K562 (cell line): ENCODE measurements around the gene SEC22B. TPM values are rescaled to one million over a fixed set of nuclear protein-coding genes. Genes with fewer than 3 reads are reported as not detected.
"Not testable (repeated sequence)": the region's sequence is repeated elsewhere in the genome, so short reads cannot be mapped to it uniquely, and the experiment has no call there.

ENCODE experiments used
- ATAC-seq: fragments of 200-7000 bp; cut with Tn5 transposase; 3 replicates; pipeline ENCODE4 v1.9.1; 2020; ENCODE audit warnings: moderate library complexity
- BruUV-seq: library from RNA; stranded (reverse); fragments of 400-500 nt; replicated peaks from 2 replicates; lab custom pipeline; 2021; lab: Mats Ljungman, UMichigan
- CTCF ChIA-PET: fragments of 300-600 bp; formaldehyde crosslinking; extraction: SDS; loops from one replicate; lab custom pipeline; 2021; ENCODE audit warnings: low intra/inter-chr PET ratio; lab: Yijun Ruan, JAX
- POLR2A ChIA-PET: fragments of 300-600, 350-650 bp; sonication (Branson Sonifier 250); formaldehyde crosslinking; extraction: SDS; loops from one replicate; lab custom pipeline; 2021; ENCODE audit warnings: antibody characterized with exemption, inconsistent platforms; lab: Yijun Ruan, JAX
- DNase-seq, 4 experiments: peaks; one replicate each; pipeline versions ENCODE4 v3.0.0 to v3.0.0-alpha.2; 2011 to 2018; ENCODE audit warnings: low spot score in 3 of 4, mixed read lengths in 3 of 4; ENCODE audit errors: extremely low read depth in 1 of 4
- FAIRE-seq: peaks from 2 replicates; lab custom pipeline; 2011; peaks lifted over from hg19 to GRCh38; lab: Jason Lieb, UNC
- H2AFZ ChIP-seq: 2 replicates; pipeline ENCODE4 v1.6.0; 2011; ENCODE audit warnings: low read depth, low read length, control low read depth, inconsistent platforms
- H3K27ac ChIP-seq: fragments of 200-600 bp; 3 replicates; pipeline ENCODE4 v1.8.0; 2011; ENCODE audit warnings: low read depth, mild to moderate bottlenecking, control low read depth, inconsistent platforms, low read length, moderate library complexity, mixed read lengths; ENCODE audit errors: extremely low read depth
- H3K27me3 ChIP-seq, 2 experiments: fragments of 300-600 bp in 1 of 2; 2 replicates in 1 of 2; 3 replicates in 1 of 2; pipeline versions ENCODE4 v1.6.0 to v1.8.0; 2011; ENCODE audit warnings: inconsistent platforms in 2 of 2, low read length in 2 of 2, mild to moderate bottlenecking in 1 of 2, mixed read lengths in 1 of 2, moderate library complexity in 1 of 2; ENCODE audit not compliant: control insufficient read depth in 2 of 2, insufficient read depth in 2 of 2
- H3K36me3 ChIP-seq: fragments of 300-600 bp; 3 replicates; pipeline ENCODE4 v1.8.0; 2011; ENCODE audit warnings: mild to moderate bottlenecking, low read length, inconsistent platforms; ENCODE audit not compliant: control insufficient read depth, insufficient read depth
- H3K4me1 ChIP-seq, 2 experiments: fragments of 200-600 bp in 1 of 2; replicated peaks in 1 of 2; 2 replicates in 1 of 2; 3 replicates in 1 of 2; pipeline versions ENCODE4 v1.5.1 to v1.8.0; 2011; ENCODE audit warnings: inconsistent platforms in 2 of 2, low read length in 2 of 2, mild to moderate bottlenecking in 1 of 2, mixed read lengths in 1 of 2, moderate library complexity in 1 of 2; ENCODE audit not compliant: control insufficient read depth in 2 of 2, insufficient read depth in 2 of 2
- H3K4me2 ChIP-seq: 2 replicates; pipeline ENCODE4 v1.6.1; 2011; ENCODE audit warnings: low read length, control low read depth, inconsistent platforms, mixed read lengths; ENCODE audit not compliant: insufficient read depth
- H3K4me3 ChIP-seq: fragments of 200-600 bp; sonication (generic), shearing (Covaris generic); 2 replicates; pipeline ENCODE4 v1.5.1; 2016; ENCODE audit warnings: control low read depth, inconsistent platforms
- H3K79me2 ChIP-seq: fragments of 200-600 bp; 3 replicates; pipeline ENCODE4 v1.8.0; 2011; ENCODE audit warnings: low read length, inconsistent platforms; ENCODE audit not compliant: control insufficient read depth, insufficient read depth
- H3K9ac ChIP-seq, 2 experiments: 2 replicates each; pipeline versions ENCODE4 v1.6.0 to v1.6.1; 2011; ENCODE audit warnings: low read depth in 2 of 2, low read length in 2 of 2, control low read depth in 1 of 2, inconsistent platforms in 1 of 2, mild to moderate bottlenecking in 1 of 2, mixed read lengths in 1 of 2; ENCODE audit not compliant: insufficient read depth in 1 of 2
- H3K9me1 ChIP-seq: one replicate; pipeline ENCODE4 v1.6.0; 2011; ENCODE audit warnings: inconsistent platforms, mild to moderate bottlenecking, low read length, moderate library complexity; ENCODE audit not compliant: control insufficient read depth, insufficient read depth
- H3K9me3 ChIP-seq: replicated peaks from 2 replicates; pipeline ENCODE4 v1.5.1; 2011; ENCODE audit warnings: low read depth, low read length, inconsistent platforms; ENCODE audit not compliant: control insufficient read depth, insufficient read depth
- H4K20me1 ChIP-seq: replicated peaks from 2 replicates; pipeline ENCODE4 v1.6.1; 2011; ENCODE audit warnings: low read length, inconsistent platforms, mixed read lengths; ENCODE audit not compliant: control insufficient read depth, insufficient read depth
- ARID1B ChIP-seq: fragments of 450-650 bp; IDR thresholded peaks from 2 replicates; pipeline ENCODE4 v1.6.1; 2016; ENCODE audit warnings: antibody characterized with exemption, mild to moderate bottlenecking, inconsistent platforms
- CBX1 ChIP-seq: sonication (generic); IDR thresholded peaks from 2 replicates; pipeline ENCODE4 v1.6.1; 2016; ENCODE audit warnings: antibody characterized with exemption, low read depth, mild to moderate bottlenecking
- ELF2 ChIP-seq: fragments of 250-450 bp; sonication (Bioruptor Pico); IDR thresholded peaks from 2 replicates; pipeline ENCODE4 v1.5.0; 2021; ENCODE audit warnings: mild to moderate bottlenecking
- GATAD2A ChIP-seq: fragments of 450-650 bp; IDR thresholded peaks from 2 replicates; pipeline ENCODE4 v1.6.1; 2017
- HEY1 ChIP-seq: fragments of 250-450 bp; sonication (Bioruptor Pico); IDR thresholded peaks from 2 replicates; pipeline ENCODE4 v1.5.0; 2020; ENCODE audit warnings: mild to moderate bottlenecking, moderate library complexity, borderline replicate concordance
- NCOR1 ChIP-seq: fragments of 450-650 bp; IDR thresholded peaks from 2 replicates; pipeline ENCODE4 v1.6.1; 2016; ENCODE audit warnings: mild to moderate bottlenecking, moderate library complexity
- NR0B1 ChIP-seq: fragments of 450-650 bp; IDR thresholded peaks from one replicate; pipeline ENCODE4 v1.6.1; 2018; ENCODE audit warnings: mild to moderate bottlenecking, moderate library complexity; ENCODE audit not compliant: partially characterized antibody
- POLR3A ChIP-seq: IDR thresholded peaks from 2 replicates; pipeline ENCODE4 v1.6.1; 2011; ENCODE audit warnings: borderline replicate concordance, mild to moderate bottlenecking, moderate library complexity; ENCODE audit not compliant: insufficient read length, insufficient read depth; ENCODE audit errors: extremely low read depth
- RBM15 ChIP-seq: fragments of 200-400 bp; formaldehyde crosslinking; IDR thresholded peaks from 2 replicates; pipeline ENCODE4 v1.6.1; 2018; ENCODE audit warnings: mild to moderate bottlenecking, low read length, moderate library complexity; ENCODE audit not compliant: insufficient read depth
- SIN3B ChIP-seq: fragments of 450-650 bp; IDR thresholded peaks from 2 replicates; pipeline ENCODE4 v1.6.1; 2017; ENCODE audit warnings: low read depth, mild to moderate bottlenecking, moderate library complexity
- TRIM28 ChIP-seq: fragments of 450-650 bp; IDR thresholded peaks from 2 replicates; pipeline ENCODE4 v1.6.1; 2017
- ZFPM2 ChIP-seq: fragments of 250-450 bp; sonication (Bioruptor Pico); IDR thresholded peaks from 2 replicates; pipeline ENCODE4 v1.5.1; 2022; ENCODE audit warnings: mild to moderate bottlenecking
- ZNF184 ChIP-seq: sonication (generic); formaldehyde crosslinking; IDR thresholded peaks from 2 replicates; pipeline ENCODE4 v1.5.0; 2020; ENCODE audit warnings: missing genetic modification reagents
- ZNF263 ChIP-seq: sonication (generic); formaldehyde crosslinking; IDR thresholded peaks from 2 replicates; pipeline ENCODE4 v1.8.0; 2022; ENCODE audit warnings: mild to moderate bottlenecking, missing genetic modification reagents, borderline replicate concordance
- ZNF449 ChIP-seq: fragments of 250-450 bp; sonication (Bioruptor Pico); IDR thresholded peaks from 2 replicates; pipeline ENCODE4 v1.8.0; 2022; ENCODE audit warnings: moderate library complexity, mild to moderate bottlenecking, inconsistent platforms
- WGBS: fragments of 100-300 bp; shearing (Covaris generic); methylation state at CpG from one replicate; pipeline ENCODE4 v1.1.6; 2016; ENCODE audit warnings: low coverage, mixed read lengths; ENCODE audit not compliant: insufficient coverage; ENCODE audit errors: missing lambda C conversion rate; 5-methylcytosine and 5-hydroxymethylcytosine counted together
- in situ Hi-C: fragments of 300-500 bp; cut with MboI; formaldehyde crosslinking; loops from 4 replicates; pipeline ENCODE4 v1.15.0; 2018; ENCODE audit warnings: inconsistent platforms, mixed read lengths
- intact Hi-C: fragments of 100-400 bp; cut with micrococcal nuclease; formaldehyde crosslinking; loops from 2 replicates; pipeline ENCODE4 v1.14.2; 2022
- polyA plus RNA-seq, 8 experiments: library from polyadenylated mRNA; depleted of rRNA in 4 of 8; stranded (reverse) in 5 of 8; unstranded in 3 of 8; fragments of >200 nt; fragmentation: Nextera tagmentation in 2 of 8; fragmentation: Illumina TruSeq in 1 of 8; extraction: Ambion mirVana in 2 of 8; extraction: Trizol in 1 of 8; gene quantifications; 2 replicates each; pipeline versions ENCODE4 v1.2.1 to v1.2.3, GENCODE V29; 2011 to 2014; ENCODE audit warnings: inconsistent platforms in 1 of 8, missing spikeins in 1 of 8
- total RNA-seq, 7 experiments: library from RNA; depleted of rRNA in 6 of 7; stranded (reverse); fragments of >200 nt in 6 of 7; fragmentation: Illumina TruSeq in 2 of 7; extraction: Trizol in 2 of 7; gene quantifications; 2 replicates each; pipeline versions ENCODE4 v1.2.1 to v1.2.3, GENCODE V29; 2011 to 2021; ENCODE audit warnings: low replicate concordance in 1 of 7

SEC22B gene
- total and polyA plus RNA-seq, 9 of the 15 experiments (the other 6 are each of a cell fraction or from before 2014, with no cell fraction given) = 13.1 to 40.3 (median 23.5) TPM

- no peaks in the 10 kb centered on the region for H3K36me3 ChIP-seq
- no peaks in the 10 kb centered on the region for H3K4me1 ChIP-seq
- H3K27me3 ChIP-seq = no peaks in the 10 kb centered on the region
- in situ Hi-C loops (loop anchor here (25.0 kb wide), 1 partner anchor 171 kb away; no protein-coding TSS in a partner anchor), intact Hi-C loops (no loop called here)
- H3K9ac ChIP-seq = no peak overlapping the region
- no peak for DNase-seq
- TF ChIP-seq ZNF184 (no peak), HEY1 (no peak), RBM15 (no peak), ZNF263 (CRISPR knock-in tag) (no peak), ELF2 (no peak), ZNF449 (no peak), NR0B1 (no peak), GATAD2A (no peak), CBX1 (no peak), ZFPM2 (CRISPR knock-in tag) (no peak), NCOR1 (no peak), POLR3A (no peak), SIN3B (no peak), TRIM28 (no peak), ARID1B (no peak)
- no peak overlapping the region for H3K4me2 ChIP-seq
- H3K27ac ChIP-seq = no peak overlapping the region
- no TSS peak for BruUV-seq
- H2AFZ ChIP-seq = no peak overlapping the region
- no peaks in the 10 kb centered on the region for H3K9me1 ChIP-seq
- H4K20me1 ChIP-seq = no peaks in the 10 kb centered on the region
- 2% methylated on average over 2 of the region's 2 CpGs for WGBS
- no peak overlapping the region for H3K4me3 ChIP-seq
- H3K9me3 ChIP-seq = no peaks in the 10 kb centered on the region
- ATAC-seq = no peak
- CTCF ChIA-PET = no interaction called here
- POLR2A ChIA-PET = no interaction called here
- no peak for FAIRE-seq
- H3K79me2 ChIP-seq = no peaks in the 10 kb centered on the region
Measured at GRCh38 chr1:120133228-120133927, 42.9 kb downstream of the SEC22B start.

GRCh38 chr1:120132406-120132763 is 43.9 kb downstream of the SEC22B start:
- H3K4me3 ChIP-seq, intact Hi-C loops, H3K4me1 ChIP-seq, H2AFZ ChIP-seq, H3K4me2 ChIP-seq, H3K27ac ChIP-seq, H3K36me3 ChIP-seq, H3K9ac ChIP-seq, CTCF ChIA-PET, FAIRE-seq, POLR2A ChIA-PET, H3K9me1 ChIP-seq, ATAC-seq, DNase-seq, H3K9me3 ChIP-seq, H3K79me2 ChIP-seq, H4K20me1 ChIP-seq, BruUV-seq, H3K27me3 ChIP-seq: not testable (repeated sequence)
- WGBS = 26% methylated on average over 2 of the region's 2 CpGs
- in situ Hi-C loops = loop anchor here (25.0 kb wide), 1 partner anchor 170 kb away; no protein-coding TSS in a partner anchor
